HepG2 (cell line): ENCODE data around the gene RASA2. TPM values are rescaled to one million over a fixed set of nuclear protein-coding genes. Genes with fewer than 3 reads are reported as not detected.

Source experiments
- ATAC-seq: fragments of 200-7000 bp; cut with Tn5 transposase; 3 replicates; pipeline ENCODE4 v1.9.1; 2020; ENCODE audit warnings: mild to moderate bottlenecking, moderate library complexity
- BruUV-seq: library from RNA; stranded (reverse); fragments of 400-500 nt; replicated peaks from 2 replicates; lab custom pipeline; 2021; lab: Mats Ljungman, UMichigan
- CTCF ChIA-PET: fragments of 300-600 bp; formaldehyde crosslinking; extraction: SDS; loops from one replicate; lab custom pipeline; 2021; ENCODE audit warnings: low total read pairs, inconsistent platforms, low intra/inter-chr PET ratio; lab: Yijun Ruan, JAX
- POLR2A ChIA-PET: fragments of 350-600 bp; sonication (Branson Sonifier 250); formaldehyde crosslinking; loops from one replicate; lab custom pipeline; 2020; ENCODE audit warnings: antibody characterized with exemption, inconsistent platforms; lab: Yijun Ruan, JAX
- DNase-seq: peaks from one replicate; pipeline ENCODE4 v3.0.0-alpha.2; 2015; ENCODE audit warnings: low spot score
- FAIRE-seq: peaks from 3 replicates; lab custom pipeline; 2011; peaks lifted over from hg19 to GRCh38; lab: Jason Lieb, UNC
- H2AFZ ChIP-seq: one replicate; pipeline ENCODE4 v1.6.1; 2011; ENCODE audit warnings: low read length, inconsistent platforms
- H3K27ac ChIP-seq: fragments of 300-600 bp; 3 replicates; pipeline ENCODE4 v1.8.0; 2011; ENCODE audit warnings: mixed run types, mild to moderate bottlenecking, mixed read lengths, low read length, inconsistent platforms; ENCODE audit not compliant: insufficient read depth; ENCODE audit errors: extremely low read length
- H3K27me3 ChIP-seq, 2 experiments: fragments of 200-600 bp in 1 of 2; 2 replicates in 1 of 2; 3 replicates in 1 of 2; pipeline versions ENCODE4 v1.6.0 to v1.8.0; 2011; ENCODE audit warnings: low read length in 2 of 2, mild to moderate bottlenecking in 2 of 2, moderate library complexity in 2 of 2, inconsistent platforms in 1 of 2; ENCODE audit not compliant: insufficient read depth in 2 of 2, control insufficient read depth in 1 of 2
- H3K36me3 ChIP-seq, 2 experiments: fragments of 200-600 bp in 1 of 2; replicated peaks in 1 of 2; 2 replicates in 1 of 2; 3 replicates in 1 of 2; pipeline versions ENCODE4 v1.5.1 to v1.8.0; 2011; ENCODE audit warnings: low read length in 2 of 2, inconsistent platforms in 1 of 2; ENCODE audit not compliant: insufficient read depth in 2 of 2, control insufficient read depth in 1 of 2
- H3K4me1 ChIP-seq: 2 replicates; pipeline ENCODE4 v1.5.1; 2012; ENCODE audit warnings: low read length, inconsistent platforms; ENCODE audit not compliant: insufficient read depth
- H3K4me2 ChIP-seq: 2 replicates; pipeline ENCODE4 v1.6.0; 2011; ENCODE audit warnings: low read depth, low read length, inconsistent platforms
- H3K4me3 ChIP-seq, 3 experiments: fragments of 200-600 bp in 1 of 3; sonication (generic), shearing (Covaris generic) in 1 of 3; replicated peaks in 1 of 3; 2 replicates each; pipeline ENCODE4 v1.5.1; 2011 to 2016; ENCODE audit warnings: low read length in 3 of 3, inconsistent platforms in 2 of 3, low read depth in 2 of 3, mild to moderate bottlenecking in 2 of 3, control low read depth in 1 of 3, mixed read lengths in 1 of 3; ENCODE audit not compliant: insufficient read depth in 1 of 3
- H3K79me2 ChIP-seq: one replicate; pipeline ENCODE4 v1.6.1; 2011; ENCODE audit warnings: low read length, inconsistent platforms; ENCODE audit not compliant: insufficient read depth
- H3K9ac ChIP-seq: 2 replicates; pipeline ENCODE4 v1.6.0; 2011; ENCODE audit warnings: mild to moderate bottlenecking, low read depth, low read length, inconsistent platforms; ENCODE audit not compliant: insufficient read depth
- H3K9me3 ChIP-seq: 2 replicates; pipeline ENCODE4 v1.5.1; 2012; ENCODE audit warnings: mild to moderate bottlenecking, low read length
- H4K20me1 ChIP-seq: 2 replicates; pipeline ENCODE4 v1.6.0; 2011; ENCODE audit warnings: inconsistent platforms, mild to moderate bottlenecking, low read length, moderate library complexity; ENCODE audit not compliant: insufficient read depth
- MEF2D ChIP-seq: sonication (generic); formaldehyde crosslinking; IDR thresholded peaks from 2 replicates; pipeline ENCODE4 v1.5.1; 2020; ENCODE audit warnings: mild to moderate bottlenecking, missing genetic modification reagents
- NR0B2 ChIP-seq: sonication (generic); formaldehyde crosslinking; IDR thresholded peaks from 2 replicates; pipeline ENCODE4 v1.4.0; 2020; ENCODE audit warnings: mild to moderate bottlenecking, missing genetic modification reagents
- PPARG ChIP-seq: conservative IDR thresholded peaks from 2 replicates; pipeline ENCODE4 v1.6.1; 2016; ENCODE audit warnings: missing biosample characterization, missing genetic modification reagents
- RXRB ChIP-seq: IDR thresholded peaks from 2 replicates; pipeline ENCODE4 v1.6.1; 2016; ENCODE audit warnings: borderline replicate concordance, missing genetic modification reagents, missing compliant biosample characterization
- SMARCE1 ChIP-seq: fragments of 450-650 bp; IDR thresholded peaks from 2 replicates; pipeline ENCODE4 v1.6.1; 2017; ENCODE audit warnings: borderline replicate concordance
- XRCC5 ChIP-seq: fragments of 200-400 bp; formaldehyde crosslinking; optimal IDR thresholded peaks from 2 replicates; pipeline ENCODE3; 2017; ENCODE audit warnings: mild to moderate bottlenecking, low read length
- ZBTB7A ChIP-seq: sonication (generic); formaldehyde crosslinking; IDR thresholded peaks from 2 replicates; pipeline ENCODE4 v1.8.0; 2022; ENCODE audit warnings: mild to moderate bottlenecking, missing genetic modification reagents
- ZNF382 ChIP-seq: sonication (generic); formaldehyde crosslinking; IDR thresholded peaks from 2 replicates; pipeline ENCODE4 v1.5.0; 2020; ENCODE audit warnings: missing genetic modification reagents, mild to moderate bottlenecking, borderline replicate concordance
- ZNF563 ChIP-seq: sonication (generic); formaldehyde crosslinking; IDR thresholded peaks from 2 replicates; pipeline ENCODE4 v1.8.0; 2022; ENCODE audit warnings: mild to moderate bottlenecking, moderate library complexity, missing genetic modification reagents
- ZNF670 ChIP-seq: sonication (generic); formaldehyde crosslinking; IDR thresholded peaks from 2 replicates; pipeline ENCODE4 v1.8.0; 2022; ENCODE audit warnings: mild to moderate bottlenecking, missing genetic modification reagents, borderline replicate concordance
- ZNF674 ChIP-seq: sonication (generic); formaldehyde crosslinking; IDR thresholded peaks from 2 replicates; pipeline ENCODE4 v1.5.0; 2020; ENCODE audit warnings: low read depth, mild to moderate bottlenecking, missing genetic modification reagents
- ZNF788 ChIP-seq: sonication (generic); formaldehyde crosslinking; IDR thresholded peaks from 2 replicates; pipeline ENCODE4 v1.5.0; 2020; ENCODE audit warnings: mild to moderate bottlenecking, missing genetic modification reagents, borderline replicate concordance
- WGBS: methylation state at CpG from one replicate; pipeline ENCODE4 v1.1.6; 2017; ENCODE audit warnings: low lambda C conversion rate; 5-methylcytosine and 5-hydroxymethylcytosine counted together
- in situ Hi-C: cut with HindIII; loops from 2 replicates; pipeline ENCODE4 v1.10.0; 2017; ENCODE audit warnings: low pct_unique_long_range_greater_than_20kb; ENCODE audit not compliant: extremely low pct_ligation_motif_present
- intact Hi-C: fragments of 100-400 bp; cut with micrococcal nuclease; formaldehyde crosslinking; loops from one replicate; pipeline ENCODE4 v1.10.0; 2022; ENCODE audit not compliant: unreplicated experiment
- polyA plus RNA-seq, 8 experiments: library from polyadenylated mRNA; depleted of rRNA in 3 of 8; stranded (reverse) in 7 of 8; unstranded in 1 of 8; fragments of >200 nt; fragmentation: Illumina TruSeq in 4 of 8; extraction: Trizol in 4 of 8; gene quantifications; 2 replicates each; pipeline versions ENCODE4 v1.2.1 to v1.2.3, GENCODE V29; 2011 to 2016; ENCODE audit warnings: low read depth in 4 of 8, missing spikeins in 1 of 8, mixed read lengths in 1 of 8; ENCODE audit not compliant: insufficient read depth in 1 of 8
- total RNA-seq, 5 experiments: library from RNA; depleted of rRNA; stranded (reverse); fragments of >200 nt; fragmentation: Illumina TruSeq; extraction: Trizol; gene quantifications; 2 replicates each; pipeline ENCODE4 v1.2.3, GENCODE V29; 2016; ENCODE audit warnings: low read depth in 1 of 5
- TF ChIP-seq, protein P1 (sequence below): IDR thresholded peaks from 2 replicates; pipeline ENCODE4 v1.6.1; 2016; ENCODE audit warnings: low read depth, borderline replicate concordance

The RASA2 gene
- total and polyA plus RNA-seq, 2 of the 13 experiments (the other 11 are each of a cell fraction or from before 2014, with no cell fraction given), result 5.4 to 8.5 TPM

GRCh38 chr3:141556034-141556433 lies 69.2 kb downstream of the RASA2 start (continued):
- no peak for TF ChIP-seq ZNF563
- TF ChIP-seq, all 625 proteins: peak for 0

GRCh38 chr3:141557961-141558706 lies 71.3 kb downstream of the RASA2 start:
- TF ChIP-seq ZBTB7A (CRISPR knock-in tag), result no peak
- TF ChIP-seq ZNF670, result no peak
- no peak for TF ChIP-seq ZNF382 (CRISPR knock-in tag)
- TF ChIP-seq ZNF674 (CRISPR knock-in tag), result no peak
- TF ChIP-seq XRCC5, result no peak
- no peak for TF ChIP-seq NR0B2 (CRISPR knock-in tag)
- TF ChIP-seq PPARG (CRISPR knock-in tag), result no peak
- TF ChIP-seq MEF2D (CRISPR knock-in tag), result no peak
- TF ChIP-seq ZNF788, result no peak
- TF ChIP-seq, protein P1, sequence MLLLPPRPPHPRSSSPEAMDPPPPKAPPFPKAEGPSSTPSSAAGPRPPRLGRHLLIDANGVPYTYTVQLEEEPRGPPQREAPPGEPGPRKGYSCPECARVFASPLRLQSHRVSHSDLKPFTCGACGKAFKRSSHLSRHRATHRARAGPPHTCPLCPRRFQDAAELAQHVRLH (CRISPR knock-in tag), result no peak
- TF ChIP-seq RXRB (CRISPR knock-in tag), result no peak
- no peak for TF ChIP-seq SMARCE1
- WGBS, result 98% methylated on average over 4 of the region's 4 CpGs
- CTCF ChIA-PET, result interaction anchor here (1.6 kb wide), 1 partner anchor 96 kb away, joined by 3 read pairs; no protein-coding TSS in a partner anchor
- Histone ChIP-seq H2AFZ (no peak overlapping the region), H3K27ac (no peak overlapping the region), H3K9me3 (no peaks in the 10 kb centered on the region), H3K79me2 (no peaks in the 10 kb centered on the region), H3K4me3 (no peak overlapping the region), H3K36me3 (peaks cover 8 to 39% of the 10 kb centered on the region in 2 experiments), H3K27me3 (no peaks in the 10 kb centered on the region), H3K4me2 (no peak overlapping the region), H4K20me1 (no peaks in the 10 kb centered on the region), H3K9ac (no peak overlapping the region), H3K4me1 (no peaks in the 10 kb centered on the region)
- no peak for FAIRE-seq
- DNase-seq, result no peak
- ATAC-seq, result no peak
- BruUV-seq, result no TSS peak
- intact Hi-C loops, result no loop called here
- in situ Hi-C loops, result loop anchor here (5.0 kb wide), 1 partner anchor 96 kb away; no protein-coding TSS in a partner anchor
- POLR2A ChIA-PET, result no interaction called here
